DMS 273 (cell line): ENCODE data around the gene TBC1D22B.
A peak's percentile ranks its signal among the peaks of the same experiment; 100 is the strongest.
"Not testable (repeated sequence)": the region's sequence is repeated elsewhere in the genome, so short reads cannot be mapped to it uniquely, and the experiment has no call there.

Source experiments
- DNase-seq: peaks from one replicate; lab custom pipeline; 2025; ENCODE audit not compliant: unreplicated experiment; lab: John Stamatoyannopoulos, UW

TBC1D22B gene

DNA sequence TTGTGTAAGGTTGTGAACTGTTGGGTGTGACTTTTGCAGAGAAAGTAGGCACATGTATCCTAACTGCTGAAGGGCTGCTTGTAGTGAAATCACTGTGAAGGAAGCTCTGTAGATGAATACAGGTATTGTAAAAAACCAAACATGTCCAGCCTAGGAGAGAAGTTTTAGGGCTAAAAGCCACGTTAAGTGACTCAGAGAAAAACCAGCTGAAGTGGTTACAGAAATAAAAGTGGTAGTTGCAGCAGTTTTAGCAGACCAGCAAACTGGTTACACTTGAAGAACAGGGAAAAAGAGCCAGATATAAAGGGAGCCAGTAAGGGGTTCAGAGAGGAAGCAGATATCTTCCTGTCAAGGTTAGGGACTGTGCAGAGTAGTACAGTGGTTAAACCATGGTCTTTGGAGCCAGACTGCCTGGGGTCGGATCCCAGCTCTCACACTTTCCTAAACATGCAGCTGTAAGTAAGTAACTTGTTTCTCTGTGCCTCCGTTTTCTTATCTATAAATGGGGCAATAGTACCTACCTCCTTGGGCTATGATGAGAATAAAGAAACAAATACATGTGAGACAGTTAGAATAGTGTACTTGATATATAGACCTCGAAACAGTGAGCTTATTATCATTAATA is 62.4 kb downstream of the TBC1D22B start:
- no peak for DNase-seq

DNA sequence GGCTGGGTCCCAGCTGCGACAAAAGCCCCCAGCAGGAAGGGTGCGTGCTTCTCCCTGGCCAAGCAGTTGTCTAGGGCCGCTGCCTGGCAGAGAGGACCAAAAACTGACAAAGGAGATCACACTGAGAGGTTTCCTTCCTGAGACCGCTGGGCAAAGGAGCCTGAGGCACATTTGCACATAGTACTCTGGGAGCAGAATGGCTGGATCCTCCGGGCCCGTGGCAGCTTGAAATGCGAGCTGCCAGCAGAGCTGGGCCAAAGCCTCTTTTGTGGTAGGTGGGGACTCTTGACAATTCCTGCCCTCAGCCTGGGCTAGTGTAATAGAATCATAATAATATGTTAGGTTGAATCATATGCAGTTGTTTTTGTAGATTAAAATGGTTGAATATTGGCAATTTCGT is 63.1 kb downstream of the TBC1D22B start:
- peak; percentile 55 for DNase-seq

DNA sequence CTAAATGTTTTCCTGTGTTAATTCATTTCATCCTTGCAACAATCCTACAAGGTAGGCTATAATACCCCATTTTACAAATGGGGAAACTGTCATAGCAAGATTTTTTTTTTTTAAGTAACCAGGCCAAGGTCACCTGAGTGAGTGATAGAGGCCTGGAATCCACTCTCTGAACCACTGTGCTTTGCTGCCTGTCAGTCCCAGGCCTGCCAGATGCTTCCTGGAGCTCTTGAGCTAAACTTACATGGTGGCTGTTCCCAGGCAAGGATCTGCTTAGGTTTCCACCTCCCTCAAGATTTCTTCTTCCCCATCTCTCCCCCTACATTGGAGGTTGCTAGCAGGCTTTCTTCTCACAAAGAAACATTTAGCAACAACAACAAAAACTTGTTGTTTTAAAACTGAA is 63.5 kb downstream of the TBC1D22B start:
- peak; percentile 54 for DNase-seq

DNA sequence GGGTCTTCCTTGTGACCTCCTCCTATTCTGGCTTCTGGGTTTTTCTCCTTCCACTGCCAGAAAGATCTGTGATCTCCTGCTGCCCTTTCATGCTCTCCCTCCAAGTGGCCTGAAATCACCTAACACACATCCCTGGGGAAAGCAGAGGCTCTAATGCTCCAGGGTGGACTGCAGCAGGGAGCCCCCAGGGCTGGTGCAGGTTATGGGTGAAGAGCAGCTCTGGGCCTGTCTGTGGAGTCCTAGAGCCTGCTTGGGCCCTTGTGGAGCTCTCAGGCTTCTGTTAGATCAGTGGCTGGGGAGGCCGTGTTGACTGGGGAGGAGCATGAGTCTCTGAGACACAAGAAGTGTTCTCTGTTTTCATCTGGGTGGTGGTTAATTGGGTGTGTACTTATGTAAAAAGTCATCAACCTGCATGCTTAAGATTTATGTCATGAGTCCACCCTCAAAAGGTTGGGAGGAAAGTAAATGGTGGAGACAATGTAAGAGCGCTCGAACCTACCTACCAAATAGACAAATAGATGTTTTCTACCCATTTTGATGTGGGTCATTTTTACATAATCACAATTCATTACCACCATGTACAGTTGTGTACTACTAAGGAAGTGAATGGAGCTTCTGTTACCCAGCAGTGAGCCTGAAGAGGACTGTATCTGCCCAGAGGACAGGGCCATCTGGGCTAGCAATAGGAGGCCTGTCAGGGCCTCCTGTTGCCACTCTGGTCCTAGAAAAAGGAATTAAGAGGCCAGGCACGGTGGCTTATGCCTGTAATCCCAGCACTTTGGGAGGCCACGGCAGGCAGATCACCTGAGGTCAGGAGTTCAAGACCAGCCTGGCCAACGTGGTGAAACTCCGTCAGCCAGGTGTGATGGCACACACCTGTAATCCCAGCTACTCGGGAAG is 64.2 kb downstream of the TBC1D22B start:
- DNase-seq, result peak; percentile 59

DNA sequence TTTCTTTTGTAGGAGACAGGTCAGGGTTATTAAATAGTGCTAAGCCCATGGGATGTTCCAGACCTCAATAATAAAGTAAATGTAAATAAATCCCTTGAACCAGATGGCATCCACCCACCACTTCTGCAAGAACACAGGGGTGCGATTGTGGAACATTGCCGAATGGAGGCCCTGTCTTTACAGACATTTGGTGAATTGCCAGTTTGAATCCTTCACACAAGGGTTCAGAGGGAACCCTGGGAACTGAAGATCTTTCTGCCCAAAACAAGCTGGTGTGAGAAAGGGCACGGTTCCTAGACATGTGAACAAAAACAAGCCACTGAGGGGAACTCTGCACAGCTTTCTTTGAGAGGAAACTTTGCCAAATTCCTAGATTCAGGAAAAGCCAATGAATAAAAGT is 66.0 kb downstream of the TBC1D22B start:
- DNase-seq, result peak; percentile 96

DNA sequence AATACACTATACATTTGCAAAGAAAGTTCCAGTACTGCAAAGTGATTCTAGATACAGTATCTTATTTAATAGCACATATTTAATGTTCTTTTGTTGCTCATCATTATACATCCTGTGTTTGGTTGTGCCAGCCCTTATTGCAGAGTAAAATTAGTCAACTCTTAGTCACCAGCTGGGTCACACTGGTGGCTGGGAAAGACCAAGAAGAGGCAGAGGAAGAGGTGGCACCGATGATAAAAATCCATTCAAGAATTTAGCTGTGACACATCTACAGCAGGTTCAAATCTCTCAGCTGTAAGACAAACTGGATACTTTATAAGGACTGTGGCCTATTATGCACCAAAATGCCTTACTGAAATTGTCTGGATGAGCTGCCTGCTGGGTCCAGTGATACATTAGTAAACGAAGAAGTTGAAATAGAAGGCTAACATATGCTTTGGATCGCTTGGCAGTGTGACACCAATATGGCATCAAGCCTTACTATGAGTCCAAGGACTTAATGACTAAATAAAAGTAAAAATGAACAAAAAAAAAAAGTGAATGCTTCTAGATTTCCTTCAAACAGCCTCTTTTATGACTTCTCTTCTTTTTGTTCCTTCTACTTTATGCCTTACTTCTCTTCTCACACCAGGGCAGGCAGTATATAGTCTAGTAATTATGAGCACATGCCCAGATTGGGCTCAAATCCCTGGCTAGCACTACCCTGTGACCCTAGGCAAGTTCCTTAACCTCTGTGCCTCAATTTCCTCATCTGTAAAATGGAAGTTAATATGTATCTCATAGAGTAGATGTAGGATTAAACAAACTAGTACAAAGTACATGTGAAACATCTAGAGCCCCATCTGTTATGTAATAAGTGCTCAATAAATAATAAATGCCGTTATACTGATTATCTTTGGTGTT is 66.8 kb downstream of the TBC1D22B start:
- DNase-seq, result peak; percentile 37

DNA sequence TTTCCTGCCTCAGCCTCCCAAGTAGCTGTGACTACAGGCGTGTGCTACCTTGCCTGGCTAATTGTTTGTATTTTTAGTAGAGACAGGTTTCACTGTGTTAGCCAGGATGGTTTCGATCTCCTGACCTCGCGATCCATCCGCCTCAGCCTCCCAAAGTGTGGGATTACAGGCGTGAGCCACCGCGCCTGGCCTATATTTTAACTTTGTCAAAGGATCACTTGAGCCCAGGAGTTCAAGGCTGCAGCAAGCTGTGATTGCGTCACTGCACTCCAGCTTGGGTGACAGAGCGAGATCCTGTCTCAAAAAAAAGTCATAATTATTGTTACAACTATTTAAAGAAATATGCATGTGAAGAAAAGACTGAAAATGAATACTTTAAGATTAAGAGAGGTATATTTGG is 72.8 kb downstream of the TBC1D22B start:
- not testable (repeated sequence) for DNase-seq

DNA sequence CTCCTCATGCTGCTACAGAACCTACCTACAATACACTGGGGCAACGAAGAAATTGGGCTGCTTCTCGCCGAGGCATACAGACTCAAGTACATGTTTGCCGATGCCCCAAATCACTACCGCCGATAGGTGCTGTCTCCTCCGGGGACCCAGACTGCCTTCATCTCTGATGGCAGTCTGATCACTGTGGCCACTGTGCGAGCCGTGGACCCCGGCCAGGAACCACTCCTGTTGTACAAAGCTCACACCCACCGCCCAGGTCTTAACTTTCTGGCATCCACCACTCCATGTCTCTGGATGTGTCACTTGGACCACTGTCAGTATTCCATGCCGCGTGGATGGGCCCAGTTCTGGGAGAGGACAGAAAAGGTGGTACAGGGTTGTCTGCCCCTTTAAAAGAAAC is 73.5 kb downstream of the TBC1D22B start:
- no peak for DNase-seq

DNA sequence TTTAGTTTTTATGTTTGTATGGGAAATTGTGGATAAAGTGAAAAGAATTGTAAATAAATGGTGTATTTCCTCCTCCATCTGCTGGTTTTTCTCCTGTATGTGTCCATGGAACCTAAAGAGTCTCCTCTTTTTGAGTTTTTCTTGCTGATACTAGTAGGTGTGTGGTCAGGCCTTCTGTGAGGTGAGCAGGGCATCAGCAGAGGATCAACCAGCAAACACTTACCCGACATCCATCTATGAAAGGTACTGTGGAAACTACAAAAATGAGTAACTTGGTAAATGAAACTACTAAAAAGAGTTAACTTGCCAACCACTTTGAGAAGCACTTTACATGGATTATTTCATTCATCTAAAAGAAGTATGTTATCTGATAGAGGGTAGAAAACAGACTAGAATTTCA is 75.3 kb downstream of the TBC1D22B start:
- no peak for DNase-seq

DNA sequence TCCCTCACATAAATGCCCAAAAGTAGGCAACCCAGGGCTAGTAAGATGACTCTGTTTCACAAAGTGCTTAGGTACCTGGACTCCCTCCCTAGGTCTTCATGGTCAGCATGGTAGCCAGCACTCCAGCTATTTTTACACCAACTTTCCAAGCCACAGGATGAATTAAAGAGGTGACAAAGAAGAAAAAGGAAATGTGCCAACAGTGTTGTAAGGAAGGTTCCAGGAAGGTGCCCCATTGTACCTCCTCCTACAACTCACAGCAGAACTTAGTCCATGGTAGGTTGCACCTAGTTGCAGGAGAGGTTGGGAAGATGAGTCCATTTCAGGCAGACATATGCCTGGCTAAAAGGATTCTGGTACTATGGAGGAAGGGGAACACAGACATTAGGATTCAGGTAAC is 76.5 kb downstream of the TBC1D22B start:
- no peak for DNase-seq

DNA sequence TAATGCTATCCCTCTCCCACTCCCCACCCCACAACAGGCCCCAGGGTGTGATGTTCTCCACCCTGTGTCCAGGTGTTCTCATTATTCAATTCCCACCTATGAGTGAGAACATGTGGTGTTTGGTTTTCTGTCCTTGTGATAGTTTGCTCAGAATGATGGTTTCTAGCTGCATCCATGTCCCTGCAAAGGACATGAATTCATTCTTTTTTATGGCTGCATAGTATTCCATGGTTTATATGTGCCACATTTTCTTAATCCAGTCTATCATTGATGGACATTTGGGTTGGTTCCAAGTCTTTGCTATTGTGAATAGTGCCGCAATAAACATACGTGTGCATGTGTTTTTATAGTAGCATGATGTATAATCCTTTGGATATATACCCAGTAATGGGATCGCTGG is 80.7 kb downstream of the TBC1D22B start:
- not testable (repeated sequence) for DNase-seq

DNA sequence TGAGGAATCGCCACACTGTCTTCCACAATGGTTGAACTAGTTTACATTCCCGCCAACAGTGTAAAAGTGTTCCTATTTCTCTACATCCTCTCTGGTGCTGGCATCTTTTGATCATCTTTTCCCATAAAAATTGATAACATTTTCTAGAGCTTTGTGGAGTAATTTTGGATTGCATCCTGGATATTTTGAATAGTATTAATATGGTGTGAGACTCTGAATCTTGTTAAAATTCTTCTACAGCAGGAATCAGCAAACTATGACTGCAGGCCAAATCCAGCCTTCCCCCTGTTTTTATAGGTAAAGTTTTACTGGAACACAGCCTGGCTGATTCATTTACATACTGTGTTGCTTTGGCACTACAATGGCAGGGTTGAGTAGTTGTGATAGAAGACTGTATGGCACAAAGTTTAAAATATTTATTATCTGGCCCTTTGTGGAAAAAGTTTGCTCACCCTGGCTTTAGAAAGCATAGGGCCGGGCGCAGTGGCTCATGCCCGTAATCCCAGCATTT is 81.2 kb downstream of the TBC1D22B start:
- no peak for DNase-seq

DNA sequence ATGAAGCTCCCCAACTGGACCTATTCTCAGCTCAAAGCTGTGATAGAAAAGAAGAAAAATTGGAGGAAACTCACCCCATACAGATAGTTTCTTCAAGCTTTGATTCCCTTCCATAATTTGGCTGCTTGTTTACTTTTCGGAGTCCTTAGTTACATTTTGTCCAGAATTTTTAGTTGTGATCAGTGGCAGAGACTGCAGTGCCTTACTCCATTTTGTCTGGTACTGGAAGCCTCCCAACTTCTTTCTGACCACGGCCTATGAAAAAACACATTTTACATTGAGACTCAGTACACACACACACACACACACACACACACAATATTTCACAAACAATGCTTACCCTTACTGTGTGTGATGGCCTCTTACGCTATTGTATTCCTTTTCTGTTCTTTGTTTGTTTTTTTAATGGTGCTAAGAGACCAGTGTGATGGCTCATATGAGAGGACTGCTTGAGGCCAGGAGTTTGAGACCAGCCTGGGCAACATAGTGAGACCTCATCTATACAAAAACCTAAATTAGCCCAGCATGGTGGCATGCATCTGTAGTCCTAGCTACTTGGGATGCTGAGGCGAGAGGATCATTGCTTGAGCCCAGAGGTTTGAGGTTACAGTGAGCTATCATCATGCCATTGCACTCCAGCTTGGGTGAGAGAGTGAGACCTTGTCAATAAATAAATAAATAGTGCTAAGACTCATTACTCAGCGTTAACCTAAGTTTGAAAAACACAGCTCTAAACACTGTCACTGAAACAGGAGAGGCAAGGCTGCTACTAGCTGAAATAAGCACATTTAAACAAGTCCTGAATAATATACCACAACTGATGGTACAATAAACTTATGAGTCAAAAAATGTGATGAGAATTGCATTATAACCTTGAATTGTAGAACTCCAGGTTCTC is 82.4 kb downstream of the TBC1D22B start:
- DNase-seq, result no peak

DNA sequence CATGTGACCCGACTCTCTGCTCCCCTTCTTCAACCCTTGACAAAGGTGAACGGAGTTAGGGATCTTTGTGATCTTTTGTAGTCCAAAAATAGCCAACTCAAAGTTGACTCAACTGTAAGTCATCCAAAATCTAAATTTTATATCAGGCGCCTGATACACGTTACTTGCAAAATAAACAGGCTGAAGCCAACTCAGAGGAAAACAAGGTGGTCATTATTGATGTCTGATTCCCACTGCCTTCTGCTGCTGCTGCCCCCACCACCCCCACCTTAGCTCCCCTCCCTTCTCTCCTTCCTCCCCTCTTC is 83.0 kb downstream of the TBC1D22B start:
- no peak for DNase-seq

DNA sequence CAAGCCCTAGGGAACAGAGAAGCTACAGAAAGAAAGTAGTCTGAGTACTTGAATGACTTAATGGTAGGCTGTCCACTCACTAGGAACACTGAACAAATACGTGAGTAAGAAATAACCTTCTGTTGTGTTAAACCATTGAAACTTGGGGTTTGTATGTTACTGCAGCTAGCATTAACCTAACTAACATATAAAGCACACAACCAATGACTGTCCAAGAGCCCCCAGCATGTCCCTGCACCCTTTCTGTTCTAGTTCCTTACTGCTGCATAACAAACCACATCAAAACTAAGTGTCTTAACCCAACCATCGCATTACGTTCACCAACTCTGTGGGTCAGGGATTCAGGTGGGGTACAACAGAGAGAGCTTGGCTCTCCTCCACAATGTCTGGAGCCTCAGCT is 85.7 kb downstream of the TBC1D22B start:
- DNase-seq, result no peak

DNA sequence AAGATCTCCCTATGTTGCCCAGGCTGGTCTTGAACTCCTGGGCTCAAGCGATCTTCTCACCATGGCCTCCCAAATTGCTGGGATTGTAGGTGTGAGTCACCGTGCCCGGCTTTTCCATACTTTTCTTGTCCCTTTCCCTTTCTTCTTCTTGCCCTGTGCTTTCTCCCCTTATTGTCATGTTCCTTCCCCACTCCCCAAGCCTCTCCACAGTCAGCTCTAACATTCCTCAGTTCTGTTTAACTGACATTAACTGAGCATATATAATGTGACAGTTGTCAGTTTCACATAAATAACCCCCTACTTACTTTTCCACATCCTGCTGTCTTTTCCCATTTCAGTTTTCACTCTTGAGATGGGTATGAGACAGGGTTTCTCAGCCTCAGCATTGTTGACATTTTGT is 86.7 kb downstream of the TBC1D22B start:
- no peak for DNase-seq

DNA sequence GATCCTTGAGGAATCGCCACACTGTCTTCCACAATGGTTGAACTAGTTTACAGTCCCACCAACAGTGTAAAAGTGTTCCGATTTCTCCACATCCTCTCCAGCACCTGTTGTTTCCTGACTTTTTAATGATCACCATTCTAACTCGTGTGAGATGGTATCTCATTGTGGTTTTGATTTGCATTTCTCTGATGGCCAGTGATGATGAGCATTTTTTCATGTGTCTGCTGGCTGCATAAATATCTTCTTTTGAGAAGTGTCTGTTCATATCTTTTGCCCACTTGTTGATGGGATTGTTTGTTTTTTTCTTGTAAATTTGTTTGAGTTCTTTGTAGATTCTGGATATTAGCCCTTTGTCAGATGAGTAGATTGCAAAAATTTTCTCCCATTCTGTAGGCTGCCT is 88.2 kb downstream of the TBC1D22B start:
- DNase-seq, result not testable (repeated sequence)

DNA sequence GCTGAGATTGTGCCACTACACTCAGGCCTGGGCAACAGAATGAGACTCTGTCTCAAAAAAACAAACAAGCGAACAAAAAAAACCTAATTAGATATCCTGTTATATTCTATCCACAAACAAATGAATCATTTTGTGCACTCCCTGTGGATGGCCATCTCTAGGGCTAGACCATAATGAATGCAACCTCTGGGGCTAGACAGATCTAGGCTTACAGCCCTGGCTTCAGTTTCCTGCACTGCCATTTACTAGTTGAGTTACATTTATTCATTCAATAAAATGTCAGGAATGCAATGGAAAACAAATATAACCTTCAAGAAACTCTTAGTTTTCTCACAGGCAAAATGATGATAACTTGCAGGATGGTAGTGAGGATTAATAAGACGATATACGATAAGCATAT is 89.6 kb downstream of the TBC1D22B start:
- no peak for DNase-seq

DNA sequence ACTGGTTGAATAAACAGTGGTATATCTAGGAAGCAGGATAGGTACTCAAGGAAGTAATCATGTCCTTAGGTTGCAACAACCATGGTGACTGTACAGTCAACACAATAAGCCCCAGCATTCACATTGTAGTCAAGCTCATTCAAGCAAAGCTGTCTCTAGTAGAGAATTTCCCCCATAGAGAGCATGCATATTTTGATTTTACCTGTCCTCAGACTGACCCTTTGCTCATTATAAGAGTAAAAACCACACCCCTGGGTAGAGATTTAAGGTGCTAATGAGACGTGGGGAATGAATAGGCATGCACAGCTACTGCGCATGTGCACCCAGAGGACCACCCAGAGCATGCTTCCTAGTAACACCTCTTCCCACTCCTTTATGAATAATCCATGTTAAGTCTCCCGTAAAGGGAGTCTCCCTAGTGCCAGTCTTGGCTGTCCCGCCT is 90.1 kb downstream of the TBC1D22B start:
- DNase-seq, result no peak

DNA sequence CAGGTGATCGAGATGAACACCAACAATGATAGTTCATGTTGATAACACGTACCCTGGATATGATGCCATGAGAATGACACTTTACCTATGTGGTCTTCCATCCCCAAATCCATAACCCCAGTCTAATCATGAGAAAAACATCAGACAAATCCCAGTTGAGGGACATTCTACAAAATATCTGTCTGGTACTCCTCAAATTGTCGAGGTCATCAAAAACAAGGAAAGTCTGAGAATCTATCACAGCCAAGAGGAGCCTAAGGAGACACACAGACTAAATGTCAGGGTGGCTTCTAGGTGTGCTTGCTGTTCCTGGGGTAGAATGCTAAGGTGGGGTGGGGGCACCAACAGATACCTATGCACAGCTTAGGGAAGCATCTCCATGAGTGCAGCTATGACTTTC is 93.5 kb downstream of the TBC1D22B start:
- no peak for DNase-seq
